ENCODE data around the gene GABARAPL1.

The GABARAPL1 gene

DNA sequence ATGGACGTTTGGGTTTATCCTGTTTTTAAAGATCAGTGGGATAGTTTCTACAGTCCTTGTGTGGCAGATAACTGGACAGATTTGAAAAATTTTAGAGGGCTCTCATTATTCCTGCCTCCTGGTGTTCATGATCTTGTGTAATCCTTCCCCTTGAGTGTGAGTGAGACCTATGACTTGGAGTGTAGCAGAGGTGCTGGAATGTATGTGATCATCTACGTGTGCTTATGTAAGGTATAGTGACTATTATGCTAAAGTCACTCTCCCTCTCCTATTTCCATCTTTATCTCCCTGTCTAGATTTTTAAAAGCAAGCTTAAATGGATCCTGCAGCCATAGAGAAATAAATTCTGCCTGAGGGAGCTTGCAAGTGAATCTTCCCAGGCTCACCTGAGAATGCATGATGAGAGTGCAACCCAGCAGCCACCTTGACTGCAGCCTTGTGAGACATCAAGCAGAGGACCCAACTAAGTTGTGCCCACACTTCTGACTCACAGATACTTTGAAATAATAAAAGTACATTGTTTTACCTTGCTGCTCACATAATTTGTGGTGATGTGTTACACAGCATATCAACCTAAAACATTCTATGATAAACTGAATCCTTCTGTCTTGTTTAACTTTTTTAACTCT, 37.6 kb upstream of the GABARAPL1 start:
- H3K27ac ChIP-seq = no peak overlapping the region
- no peak overlapping the region for H3K4me3 ChIP-seq
- no peak for DNase-seq (ENCODE audit: low spot score)
- TF ChIP-seq, protein P1, sequence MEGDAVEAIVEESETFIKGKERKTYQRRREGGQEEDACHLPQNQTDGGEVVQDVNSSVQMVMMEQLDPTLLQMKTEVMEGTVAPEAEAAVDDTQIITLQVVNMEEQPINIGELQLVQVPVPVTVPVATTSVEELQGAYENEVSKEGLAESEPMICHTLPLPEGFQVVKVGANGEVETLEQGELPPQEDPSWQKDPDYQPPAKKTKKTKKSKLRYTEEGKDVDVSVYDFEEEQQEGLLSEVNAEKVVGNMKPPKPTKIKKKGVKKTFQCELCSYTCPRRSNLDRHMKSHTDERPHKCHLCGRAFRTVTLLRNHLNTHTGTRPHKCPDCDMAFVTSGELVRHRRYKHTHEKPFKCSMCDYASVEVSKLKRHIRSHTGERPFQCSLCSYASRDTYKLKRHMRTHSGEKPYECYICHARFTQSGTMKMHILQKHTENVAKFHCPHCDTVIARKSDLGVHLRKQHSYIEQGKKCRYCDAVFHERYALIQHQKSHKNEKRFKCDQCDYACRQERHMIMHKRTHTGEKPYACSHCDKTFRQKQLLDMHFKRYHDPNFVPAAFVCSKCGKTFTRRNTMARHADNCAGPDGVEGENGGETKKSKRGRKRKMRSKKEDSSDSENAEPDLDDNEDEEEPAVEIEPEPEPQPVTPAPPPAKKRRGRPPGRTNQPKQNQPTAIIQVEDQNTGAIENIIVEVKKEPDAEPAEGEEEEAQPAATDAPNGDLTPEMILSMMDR (IDR thresholded peaks at IDR 0.05) = no peak

GRCh38 chr12:10175846-10176636, 36.6 kb upstream of the GABARAPL1 start:
- Histone ChIP-seq H3K4me3 (no peak overlapping the region), H3K27ac (no peak overlapping the region)
- DNase-seq (ENCODE audit: low spot score) = no peak
- TF ChIP-seq, protein P1 (IDR thresholded peaks at IDR 0.05) = no peak

- no peak for DNase-seq (ENCODE audit: low spot score)
- TF ChIP-seq, protein P1 (IDR thresholded peaks at IDR 0.05) = no peak
- H3K27ac ChIP-seq = no peak within 1 kb of the TSS
- H3K4me3 ChIP-seq = no peak within 1 kb of the TSS
Measured at GRCh38 chr12:10178821-10179220, 33.9 kb upstream of the GABARAPL1 start, which contains the start of gene TMEM52B. TMEM52B (plus strand) TSS chr12:10179032; CDS start chr12:10179575, 543 bp downstream.

DNA sequence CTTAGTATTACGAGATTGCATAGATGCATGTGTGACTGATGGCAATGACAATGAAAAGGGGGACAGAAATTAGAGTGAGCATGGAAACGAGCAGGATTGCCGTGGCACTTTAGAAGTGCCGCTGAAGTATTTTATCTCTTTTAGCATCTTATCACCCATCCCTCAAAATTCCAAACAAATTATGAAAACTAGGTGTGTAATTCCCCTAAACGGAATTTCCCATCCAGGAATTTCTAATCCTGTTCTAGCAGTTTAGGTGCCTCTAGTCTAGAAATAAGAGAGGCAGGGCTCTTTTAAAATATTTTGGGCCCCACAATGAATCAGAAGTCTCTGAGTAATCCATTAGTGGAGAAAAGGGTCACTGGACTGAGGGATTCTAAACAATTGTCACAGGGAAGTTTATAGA, 32.9 kb upstream of the GABARAPL1 start:
- TF ChIP-seq, protein P1 (IDR thresholded peaks at IDR 0.05) = no peak

DNA sequence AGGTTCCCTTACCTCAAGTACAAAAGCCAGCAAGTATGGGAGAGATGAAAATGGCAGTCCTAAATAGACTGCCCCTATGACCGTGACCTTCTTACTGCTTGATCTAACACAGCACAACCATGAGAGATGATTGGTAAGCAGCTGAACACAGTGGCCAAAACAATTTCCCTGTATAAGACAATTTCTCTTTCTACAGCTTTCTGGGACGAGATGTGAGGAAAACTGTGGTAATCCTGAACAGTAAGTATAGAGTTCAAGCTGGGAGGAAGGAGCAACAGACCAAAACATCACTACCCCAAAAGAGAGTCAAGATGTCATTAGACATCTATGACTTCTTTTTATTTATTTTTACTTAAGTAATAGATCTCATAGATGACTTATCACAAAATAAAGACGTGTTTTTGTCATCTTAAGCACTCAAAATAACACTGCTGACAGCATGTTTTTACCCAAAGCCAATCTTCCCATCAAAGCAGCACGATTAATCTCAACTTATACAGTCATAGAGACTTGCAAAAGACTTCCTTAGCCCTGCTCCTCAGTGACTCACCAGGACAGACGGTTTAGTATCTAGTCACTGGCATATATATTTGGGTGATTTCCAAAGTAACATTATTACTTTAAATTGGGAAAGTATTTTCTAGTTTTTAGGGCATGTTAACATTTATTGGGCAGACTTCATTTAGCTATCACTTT, 30.2 kb upstream of the GABARAPL1 start:
- Histone ChIP-seq H3K27ac (no peak overlapping the region), H3K4me3 (no peak overlapping the region)
- no peak for DNase-seq (ENCODE audit: low spot score)
- TF ChIP-seq, protein P1 (IDR thresholded peaks at IDR 0.05) = no peak

More for the DNA sequence above, 32.9 kb upstream of the GABARAPL1 start:
- DNase-seq (ENCODE audit: low spot score) = no peak
- H3K4me3 ChIP-seq = no peak overlapping the region
- no peak overlapping the region for H3K27ac ChIP-seq

DNA sequence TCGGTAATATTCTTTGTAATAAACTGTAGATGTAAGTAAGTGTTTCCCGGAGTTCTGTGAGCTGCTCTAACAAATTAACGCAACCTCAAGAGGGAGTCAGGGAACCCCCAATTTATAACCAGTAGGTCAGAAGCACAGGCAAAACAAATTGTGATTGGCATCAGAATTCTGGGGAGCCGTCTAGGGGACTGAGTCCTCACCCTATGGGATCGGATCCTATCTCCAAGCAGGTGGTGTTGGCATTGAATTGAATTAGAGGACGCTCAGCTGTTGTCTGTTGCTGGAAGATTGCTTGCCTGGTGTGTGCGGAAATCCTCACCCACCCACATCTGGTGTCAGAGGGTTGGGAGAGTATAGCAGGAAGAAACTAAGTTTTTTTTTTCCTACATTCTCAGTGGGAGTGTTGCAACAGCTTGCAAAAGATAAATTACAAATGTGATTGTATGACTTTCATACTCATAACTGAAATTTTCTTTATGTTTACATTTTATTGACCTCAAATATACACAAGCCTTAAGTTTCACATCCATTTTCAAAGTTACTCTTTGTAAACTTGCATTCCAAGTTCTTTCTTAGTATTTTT, 28.3 kb upstream of the GABARAPL1 start:
- H3K27ac ChIP-seq = no peak overlapping the region
- H3K4me3 ChIP-seq = no peak overlapping the region
- TF ChIP-seq, protein P1 (IDR thresholded peaks at IDR 0.05) = no peak
- no peak for DNase-seq (ENCODE audit: low spot score)
